SK-N-MC (cell line): ENCODE results near the gene SCARB2.

Experiments
- EZH2 ChIP-seq: fragments of 200-600 bp; sonication (generic); IDR thresholded peaks from one replicate; pipeline ENCODE4 v1.6.1; 2017; ENCODE audit warnings: antibody characterized with exemption
- POLR2AphosphoS5 ChIP-seq: IDR thresholded peaks from 2 replicates; pipeline ENCODE4 v1.6.1; 2012; ENCODE audit warnings: mild to moderate bottlenecking, low read depth, low read length, borderline replicate concordance

GRCh38 chr4:76210452-76210851 is 3.2 kb downstream of the SCARB2 start:
- TF ChIP-seq POLR2AphosphoS5 (no peak), EZH2 (no peak)
